NCI-H748 (cell line): ENCODE data around the gene MYCN.
"Not testable (repeated sequence)": the region's sequence is repeated elsewhere in the genome, so short reads cannot be mapped to it uniquely, and the experiment has no call there.

Experiments used
- DNase-seq: peaks from one replicate; lab custom pipeline; 2025; ENCODE audit not compliant: unreplicated experiment; lab: John Stamatoyannopoulos, UW

MYCN gene

GRCh38 chr2:15907461-15908324, 32.7 kb upstream of the MYCN start:
- no peak for DNase-seq

- no peak for DNase-seq
These were observed 32.0 kb upstream of the MYCN start for GRCh38 chr2:15908371-15908770.

- DNase-seq = no peak
These were observed 31.2 kb upstream of the MYCN start for GRCh38 chr2:15909157-15909556.

- DNase-seq = no peak
These were observed 30.6 kb upstream of the MYCN start for GRCh38 chr2:15909736-15910135.

- DNase-seq = not testable (repeated sequence)
These were observed 29.1 kb upstream of the MYCN start for GRCh38 chr2:15911270-15911669.

GRCh38 chr2:15911686-15912085, 28.7 kb upstream of the MYCN start:
- DNase-seq = no peak

- no peak for DNase-seq
These were observed 28.1 kb upstream of the MYCN start for GRCh38 chr2:15912203-15912602.

GRCh38 chr2:15913146-15913545, 27.2 kb upstream of the MYCN start:
- DNase-seq = no peak

- DNase-seq = no peak
These were observed 25.6 kb upstream of the MYCN start for GRCh38 chr2:15914596-15915385.

- DNase-seq = not testable (repeated sequence)
These were observed 24.8 kb upstream of the MYCN start for GRCh38 chr2:15915546-15915945.

GRCh38 chr2:15916336-15916735, 24.0 kb upstream of the MYCN start:
- no peak for DNase-seq

GRCh38 chr2:15918761-15919356, 21.5 kb upstream of the MYCN start:
- DNase-seq = no peak

GRCh38 chr2:15919716-15920434, 20.5 kb upstream of the MYCN start:
- DNase-seq = peak; percentile 39

- no peak for DNase-seq
These were observed 19.7 kb upstream of the MYCN start for GRCh38 chr2:15920696-15921095.

GRCh38 chr2:15923597-15923996, 16.8 kb upstream of the MYCN start:
- DNase-seq = no peak

GRCh38 chr2:15925819-15926218, 14.5 kb upstream of the MYCN start:
- no peak for DNase-seq

GRCh38 chr2:15926252-15926651, 14.1 kb upstream of the MYCN start:
- no peak for DNase-seq

GRCh38 chr2:15927551-15928218, 12.7 kb upstream of the MYCN start:
- no peak for DNase-seq

- not testable (repeated sequence) for DNase-seq
These were observed 11.3 kb upstream of the MYCN start for GRCh38 chr2:15929008-15929407.

GRCh38 chr2:15929861-15930260, 10.5 kb upstream of the MYCN start:
- no peak for DNase-seq
